GM21825 (cell line): Measurements from ENCODE around the gene ATP8B1.
"Not testable (repeated sequence)": the region's sequence is repeated elsewhere in the genome, so short reads cannot be mapped to it uniquely, and the experiment has no call there.

ENCODE experiments used
- ATAC-seq: cut with Tn5 transposase; IDR thresholded peaks from one replicate; pipeline ENCODE4 v1.9.1; 2021; ENCODE audit warnings: mild to moderate bottlenecking, moderate library complexity; ENCODE audit not compliant: unreplicated experiment

The ATP8B1 gene

GRCh38 chr18:57771193-57771592 is 31.9 kb downstream of the ATP8B1 start:
- no peak for ATAC-seq

- ATAC-seq = no peak
These were observed 34.4 kb downstream of the ATP8B1 start for GRCh38 chr18:57768537-57769326.

- no peak for ATAC-seq
These were observed 35.7 kb downstream of the ATP8B1 start for GRCh38 chr18:57767259-57768050.

GRCh38 chr18:57764995-57765394 is 38.1 kb downstream of the ATP8B1 start:
- ATAC-seq = no peak

- no peak for ATAC-seq
These were observed 39.0 kb downstream of the ATP8B1 start for GRCh38 chr18:57764087-57764486.

GRCh38 chr18:57762686-57763085 is 40.4 kb downstream of the ATP8B1 start:
- no peak for ATAC-seq

- no peak for ATAC-seq
These were observed 43.5 kb downstream of the ATP8B1 start for GRCh38 chr18:57759650-57760049.

GRCh38 chr18:57755473-57756067 is 47.5 kb downstream of the ATP8B1 start:
- no peak for ATAC-seq

- ATAC-seq = peak; percentile 94
These were observed 48.4 kb downstream of the ATP8B1 start for GRCh38 chr18:57754577-57755338.

GRCh38 chr18:57753063-57753462 is 50.1 kb downstream of the ATP8B1 start:
- ATAC-seq = no peak

- no peak for ATAC-seq
These were observed 53.5 kb downstream of the ATP8B1 start for GRCh38 chr18:57749604-57749970.

- peak; percentile 90 for ATAC-seq
These were observed 54.1 kb downstream of the ATP8B1 start for GRCh38 chr18:57748770-57749603.

- ATAC-seq = no peak
These were observed 55.1 kb downstream of the ATP8B1 start for GRCh38 chr18:57747809-57748680.

- ATAC-seq = no peak
These were observed 58.9 kb downstream of the ATP8B1 start for GRCh38 chr18:57744211-57744694.

- no peak for ATAC-seq
These were observed 60.1 kb downstream of the ATP8B1 start for GRCh38 chr18:57743008-57743407.

- no peak for ATAC-seq
These were observed 61.8 kb downstream of the ATP8B1 start for GRCh38 chr18:57741273-57741672.

- ATAC-seq = no peak
These were observed 65.0 kb downstream of the ATP8B1 start for GRCh38 chr18:57738078-57738477.

GRCh38 chr18:57737400-57738060 is 65.6 kb downstream of the ATP8B1 start:
- ATAC-seq = no peak

GRCh38 chr18:57735042-57735441 is 68.1 kb downstream of the ATP8B1 start:
- ATAC-seq = not testable (repeated sequence)
